Frontal cortex (tissue), 4 donors: Measurements from ENCODE around the gene UCHL5. TPM values are rescaled to one million over a fixed set of nuclear protein-coding genes. Genes with fewer than 3 reads are reported as not detected.
A peak's percentile ranks its signal among the peaks of the same experiment; 100 is the strongest.

ENCODE experiments used
- DNase-seq, 2 donors: peaks; one replicate each; pipeline ENCODE4 v3.0.0; 2012; ENCODE audit warnings: low spot score in 2 of 2
- FAIRE-seq: peaks from 2 replicates; lab custom pipeline; 2012; peaks lifted over from hg19 to GRCh38; lab: Jason Lieb, UNC
- total RNA-seq: library from RNA; depleted of rRNA; stranded (reverse); fragments of >200 nt; gene quantifications from one replicate; pipeline ENCODE4 v1.2.3, GENCODE V29; 2014
- donor health status: control.
- donor health status: control.
- donor health status: control.

The UCHL5 gene
- total RNA-seq = 41.6 TPM

GRCh38 chr1:193059282-193060114 lies at the start of gene UCHL5, which contains the start of gene RO60:
UCHL5 (minus strand) TSS chr1:193059360; CDS start chr1:193059260, 100 bp downstream.
RO60 (plus strand) TSS chr1:193059612; CDS start chr1:193069055, 9,443 bp downstream.
- DNase-seq = peak; percentile 74 to 83
- FAIRE-seq = no peak

- FAIRE-seq = no peak
- no peak for DNase-seq
Observed at GRCh38 chr1:193108471-193108870, 49.3 kb upstream of the UCHL5 start.

GRCh38 chr1:193105821-193106177 lies 46.6 kb upstream of the UCHL5 start:
- FAIRE-seq (no peak), DNase-seq (no peak)

GRCh38 chr1:193104907-193105820 lies 46.0 kb upstream of the UCHL5 start, which contains the start of gene GLRX2:
GLRX2 (minus strand) TSS chr1:193105414; CDS start chr1:193105382, 32 bp downstream.
- DNase-seq (peak; percentile 90 to 93), FAIRE-seq (no peak)

- DNase-seq = peak; percentile 43 to 62
- FAIRE-seq = no peak
Observed at GRCh38 chr1:193104502-193104906, 45.3 kb upstream of the UCHL5 start.

GRCh38 chr1:193103759-193104501 lies 44.8 kb upstream of the UCHL5 start:
- DNase-seq (no peak), FAIRE-seq (no peak)

- DNase-seq = no peak
- FAIRE-seq = no peak
Observed at GRCh38 chr1:193102662-193103061, 43.5 kb upstream of the UCHL5 start.

GRCh38 chr1:193094112-193094511 lies 35.0 kb upstream of the UCHL5 start:
- DNase-seq (no peak), FAIRE-seq (no peak)

GRCh38 chr1:193090865-193091264 lies 31.7 kb upstream of the UCHL5 start:
- FAIRE-seq (peak; percentile 75), DNase-seq (no peak)

- DNase-seq = no peak
- no peak for FAIRE-seq
Observed at GRCh38 chr1:193087893-193088292, 28.7 kb upstream of the UCHL5 start.

GRCh38 chr1:193086342-193086741 lies 27.2 kb upstream of the UCHL5 start:
- peak; percentile 59 for FAIRE-seq
- DNase-seq = no peak

GRCh38 chr1:193085263-193085662 lies 26.1 kb upstream of the UCHL5 start:
- FAIRE-seq = no peak
- DNase-seq = no peak

GRCh38 chr1:193083365-193084088 lies 24.4 kb upstream of the UCHL5 start:
- DNase-seq (no peak), FAIRE-seq (no peak)

GRCh38 chr1:193079187-193079586 lies 20.0 kb upstream of the UCHL5 start:
- FAIRE-seq (no peak), DNase-seq (no peak)

GRCh38 chr1:193077991-193078390 lies 18.8 kb upstream of the UCHL5 start:
- no peak for FAIRE-seq

GRCh38 chr1:193070942-193071341 lies 11.8 kb upstream of the UCHL5 start:
- DNase-seq (no peak), FAIRE-seq (no peak)

More at GRCh38 chr1:193077991-193078390, 18.8 kb upstream of the UCHL5 start:
- no peak for DNase-seq

GRCh38 chr1:193070386-193070753 lies 11.2 kb upstream of the UCHL5 start:
- FAIRE-seq = no peak
- no peak for DNase-seq

- DNase-seq (no peak), FAIRE-seq (no peak)
Observed at GRCh38 chr1:193069748-193070385, 10.7 kb upstream of the UCHL5 start.

- FAIRE-seq (no peak), DNase-seq (no peak)
Observed at GRCh38 chr1:193068013-193068412, 8.9 kb upstream of the UCHL5 start.
